ENCODE measurements around the gene KIF11. TPM values are rescaled to one million over a fixed set of nuclear protein-coding genes. Genes with fewer than 3 reads are reported as not detected.

The KIF11 gene
- total and polyA plus RNA-seq, 9 of the 15 experiments (the other 6 are each of a cell fraction or from before 2014, with no cell fraction given), result 11.3 to 54.4 (median 29.2) TPM

- peak in 1 of 2 experiments; percentile 20; a peak in 1 of 4 replicates for TF ChIP-seq TEAD1 (CRISPR knock-in tag; IDR thresholded peaks at IDR 0.05)
- peak; percentile 36 for TF ChIP-seq POLR2B (IDR thresholded peaks at IDR 0.05; ENCODE audit: low read depth, partially characterized antibody)
- peak; percentile 47 for TF ChIP-seq CXXC5 (CRISPR knock-in tag; IDR thresholded peaks at IDR 0.05)
- no peak for TF ChIP-seq HOXB6 (CRISPR knock-in tag; IDR thresholded peaks at IDR 0.05; ENCODE audit: borderline replicate concordance)
- no peak for TF ChIP-seq CLOCK (CRISPR knock-in tag; IDR thresholded peaks at IDR 0.05; ENCODE audit: borderline replicate concordance)
- TF ChIP-seq, protein P1, sequence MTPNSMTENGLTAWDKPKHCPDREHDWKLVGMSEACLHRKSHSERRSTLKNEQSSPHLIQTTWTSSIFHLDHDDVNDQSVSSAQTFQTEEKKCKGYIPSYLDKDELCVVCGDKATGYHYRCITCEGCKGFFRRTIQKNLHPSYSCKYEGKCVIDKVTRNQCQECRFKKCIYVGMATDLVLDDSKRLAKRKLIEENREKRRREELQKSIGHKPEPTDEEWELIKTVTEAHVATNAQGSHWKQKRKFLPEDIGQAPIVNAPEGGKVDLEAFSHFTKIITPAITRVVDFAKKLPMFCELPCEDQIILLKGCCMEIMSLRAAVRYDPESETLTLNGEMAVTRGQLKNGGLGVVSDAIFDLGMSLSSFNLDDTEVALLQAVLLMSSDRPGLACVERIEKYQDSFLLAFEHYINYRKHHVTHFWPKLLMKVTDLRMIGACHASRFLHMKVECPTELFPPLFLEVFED (CRISPR knock-in tag; conservative IDR thresholded peaks at IDR 0.05), result no peak
- no peak for TF ChIP-seq KLF16 (IDR thresholded peaks at IDR 0.05)
- no peak for TF ChIP-seq MAFF (IDR thresholded peaks at IDR 0.05; ENCODE audit: low read length)
- no peak for TF ChIP-seq ELK1 (CRISPR knock-in tag; IDR thresholded peaks at IDR 0.05)
- TF ChIP-seq, protein P2, sequence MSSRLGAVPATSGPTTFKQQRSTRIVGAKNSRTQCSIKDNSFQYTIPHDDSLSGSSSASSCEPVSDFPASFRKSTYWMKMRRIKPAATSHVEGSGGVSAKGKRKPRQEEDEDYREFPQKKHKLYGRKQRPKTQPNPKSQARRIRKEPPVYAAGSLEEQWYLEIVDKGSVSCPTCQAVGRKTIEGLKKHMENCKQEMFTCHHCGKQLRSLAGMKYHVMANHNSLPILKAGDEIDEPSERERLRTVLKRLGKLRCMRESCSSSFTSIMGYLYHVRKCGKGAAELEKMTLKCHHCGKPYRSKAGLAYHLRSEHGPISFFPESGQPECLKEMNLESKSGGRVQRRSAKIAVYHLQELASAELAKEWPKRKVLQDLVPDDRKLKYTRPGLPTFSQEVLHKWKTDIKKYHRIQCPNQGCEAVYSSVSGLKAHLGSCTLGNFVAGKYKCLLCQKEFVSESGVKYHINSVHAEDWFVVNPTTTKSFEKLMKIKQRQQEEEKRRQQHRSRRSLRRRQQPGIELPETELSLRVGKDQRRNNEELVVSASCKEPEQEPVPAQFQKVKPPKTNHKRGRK (tag; IDR thresholded peaks at IDR 0.05), result peak; percentile 84
- no peak for TF ChIP-seq HMG20A (CRISPR knock-in tag; conservative IDR thresholded peaks at IDR 0.05)
- no peak for TF ChIP-seq OTX1 (CRISPR knock-in tag; IDR thresholded peaks at IDR 0.05)
- TF ChIP-seq HES1 (IDR thresholded peaks at IDR 0.05; ENCODE audit: low read depth), result no peak
- no peak for TF ChIP-seq RCOR1 (IDR thresholded peaks at IDR 0.05; ENCODE audit: borderline replicate concordance in 1 of 2, low read depth in 2 of 2, low read length in 2 of 2)
- no peak for TF ChIP-seq ZNF133 (CRISPR knock-in tag; IDR thresholded peaks at IDR 0.05)
- TF ChIP-seq ERF (CRISPR knock-in tag; IDR thresholded peaks at IDR 0.05), result no peak
- no peak for TF ChIP-seq RFX7 (CRISPR knock-in tag; IDR thresholded peaks at IDR 0.05)
Measured at GRCh38 chr10:92699518-92700381, 106.8 kb downstream of the KIF11 start (continued).

Measured in K562 (cell line).